ENCODE results near the gene STXBP1. TPM values are rescaled to one million over a fixed set of nuclear protein-coding genes. Genes with fewer than 3 reads are reported as not detected.

Gene STXBP1
- total and polyA plus RNA-seq, 9 of the 15 experiments (the other 6 are each of a cell fraction or from before 2014, with no cell fraction given), result 4.6 to 35.1 (median 9.7) TPM

- TF ChIP-seq ZBTB5 (IDR thresholded peaks at IDR 0.05) (no peak), PRMT5 (CRISPR knock-in tag; IDR thresholded peaks at IDR 0.05) (no peak), ZNF217 (CRISPR knock-in tag; IDR thresholded peaks at IDR 0.05) (no peak), ZKSCAN1 (IDR thresholded peaks at IDR 0.05; ENCODE audit: low read depth, low read length) (0 out of 2 replicates have a peak, but pooled peaks have one; percentile 49), RBM25 (IDR thresholded peaks at IDR 0.05; ENCODE audit: low read depth, low read length, severe bottlenecking) (no peak), HCFC1 (IDR thresholded peaks at IDR 0.05; ENCODE audit: low read depth, low read length) (no peak), ZNF445 (CRISPR knock-in tag; IDR thresholded peaks at IDR 0.05; ENCODE audit: low read depth) (no peak), ZBTB11 (CRISPR knock-in tag; IDR thresholded peaks at IDR 0.05) (peak in 1 of 3 experiments; percentile 62; a peak in 2 of 6 replicates), TBL1XR1 (IDR thresholded peaks at IDR 0.05; ENCODE audit: low read length in 2 of 2) (0 out of 4 replicates have a peak, but pooled peaks of 1 of the 2 experiments have one; percentile 13), RCOR1 (IDR thresholded peaks at IDR 0.05; ENCODE audit: borderline replicate concordance in 1 of 2, low read depth in 2 of 2, low read length in 2 of 2) (0 out of 4 replicates have a peak, but pooled peaks of 1 of the 2 experiments have one; percentile 3), TAL1 (IDR thresholded peaks at IDR 0.05) (peak; percentile 39; the same call in 1 of the 2 replicates), GTF2E2 (tag; IDR thresholded peaks at IDR 0.05) (no peak), MCM7 (IDR thresholded peaks at IDR 0.05) (no peak), FOXM1 (IDR thresholded peaks at IDR 0.05; ENCODE audit: low read depth) (no peak), FOXM1 (CRISPR knock-in tag; IDR thresholded peaks at IDR 0.05; ENCODE audit: low read depth) (no peak), ELF4 (CRISPR knock-in tag; IDR thresholded peaks at IDR 0.05) (0 out of 2 replicates have a peak, but pooled peaks have one; percentile 29), ZFPM2 (CRISPR knock-in tag; IDR thresholded peaks at IDR 0.05) (no peak), WHSC1 (IDR thresholded peaks at IDR 0.05; ENCODE audit: low read length) (no peak)
- TF ChIP-seq, protein P1, sequence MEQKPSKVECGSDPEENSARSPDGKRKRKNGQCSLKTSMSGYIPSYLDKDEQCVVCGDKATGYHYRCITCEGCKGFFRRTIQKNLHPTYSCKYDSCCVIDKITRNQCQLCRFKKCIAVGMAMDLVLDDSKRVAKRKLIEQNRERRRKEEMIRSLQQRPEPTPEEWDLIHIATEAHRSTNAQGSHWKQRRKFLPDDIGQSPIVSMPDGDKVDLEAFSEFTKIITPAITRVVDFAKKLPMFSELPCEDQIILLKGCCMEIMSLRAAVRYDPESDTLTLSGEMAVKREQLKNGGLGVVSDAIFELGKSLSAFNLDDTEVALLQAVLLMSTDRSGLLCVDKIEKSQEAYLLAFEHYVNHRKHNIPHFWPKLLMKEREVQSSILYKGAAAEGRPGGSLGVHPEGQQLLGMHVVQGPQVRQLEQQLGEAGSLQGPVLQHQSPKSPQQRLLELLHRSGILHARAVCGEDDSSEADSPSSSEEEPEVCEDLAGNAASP (IDR thresholded peaks at IDR 0.05), result no peak
- TF ChIP-seq, protein P2, sequence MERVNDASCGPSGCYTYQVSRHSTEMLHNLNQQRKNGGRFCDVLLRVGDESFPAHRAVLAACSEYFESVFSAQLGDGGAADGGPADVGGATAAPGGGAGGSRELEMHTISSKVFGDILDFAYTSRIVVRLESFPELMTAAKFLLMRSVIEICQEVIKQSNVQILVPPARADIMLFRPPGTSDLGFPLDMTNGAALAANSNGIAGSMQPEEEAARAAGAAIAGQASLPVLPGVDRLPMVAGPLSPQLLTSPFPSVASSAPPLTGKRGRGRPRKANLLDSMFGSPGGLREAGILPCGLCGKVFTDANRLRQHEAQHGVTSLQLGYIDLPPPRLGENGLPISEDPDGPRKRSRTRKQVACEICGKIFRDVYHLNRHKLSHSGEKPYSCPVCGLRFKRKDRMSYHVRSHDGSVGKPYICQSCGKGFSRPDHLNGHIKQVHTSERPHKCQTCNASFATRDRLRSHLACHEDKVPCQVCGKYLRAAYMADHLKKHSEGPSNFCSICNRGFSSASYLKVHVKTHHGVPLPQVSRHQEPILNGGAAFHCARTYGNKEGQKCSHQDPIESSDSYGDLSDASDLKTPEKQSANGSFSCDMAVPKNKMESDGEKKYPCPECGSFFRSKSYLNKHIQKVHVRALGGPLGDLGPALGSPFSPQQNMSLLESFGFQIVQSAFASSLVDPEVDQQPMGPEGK (CRISPR knock-in tag; IDR thresholded peaks at IDR 0.05; ENCODE audit: borderline replicate concordance), result no peak
Measured at GRCh38 chr9:127628758-127629467, 16.8 kb downstream of the STXBP1 start (continued).

Measured in K562 (cell line).